Uterus (tissue), 2 donors: ENCODE measurements around the gene IL17D.

ENCODE experiments used
- POLR2A ChIP-seq, 2 donors: fragments of 450-650 bp; IDR thresholded peaks; one replicate each; pipeline ENCODE4 v1.6.1; 2016; ENCODE audit warnings: antibody characterized with exemption in 2 of 2, mild to moderate bottlenecking in 1 of 2, moderate library complexity in 1 of 2
- TF ChIP-seq, protein P1 (sequence below), 4 experiments: fragments of 200-600 bp in 2 of 4; fragments of 450-650 bp in 2 of 4; sonication (generic) in 2 of 4; IDR thresholded peaks; one replicate each; pipeline ENCODE4 v1.5.1; 2016 to 2019; ENCODE audit warnings: antibody characterized with exemption in 4 of 4, mild to moderate bottlenecking in 2 of 4, moderate library complexity in 1 of 4

DNA sequence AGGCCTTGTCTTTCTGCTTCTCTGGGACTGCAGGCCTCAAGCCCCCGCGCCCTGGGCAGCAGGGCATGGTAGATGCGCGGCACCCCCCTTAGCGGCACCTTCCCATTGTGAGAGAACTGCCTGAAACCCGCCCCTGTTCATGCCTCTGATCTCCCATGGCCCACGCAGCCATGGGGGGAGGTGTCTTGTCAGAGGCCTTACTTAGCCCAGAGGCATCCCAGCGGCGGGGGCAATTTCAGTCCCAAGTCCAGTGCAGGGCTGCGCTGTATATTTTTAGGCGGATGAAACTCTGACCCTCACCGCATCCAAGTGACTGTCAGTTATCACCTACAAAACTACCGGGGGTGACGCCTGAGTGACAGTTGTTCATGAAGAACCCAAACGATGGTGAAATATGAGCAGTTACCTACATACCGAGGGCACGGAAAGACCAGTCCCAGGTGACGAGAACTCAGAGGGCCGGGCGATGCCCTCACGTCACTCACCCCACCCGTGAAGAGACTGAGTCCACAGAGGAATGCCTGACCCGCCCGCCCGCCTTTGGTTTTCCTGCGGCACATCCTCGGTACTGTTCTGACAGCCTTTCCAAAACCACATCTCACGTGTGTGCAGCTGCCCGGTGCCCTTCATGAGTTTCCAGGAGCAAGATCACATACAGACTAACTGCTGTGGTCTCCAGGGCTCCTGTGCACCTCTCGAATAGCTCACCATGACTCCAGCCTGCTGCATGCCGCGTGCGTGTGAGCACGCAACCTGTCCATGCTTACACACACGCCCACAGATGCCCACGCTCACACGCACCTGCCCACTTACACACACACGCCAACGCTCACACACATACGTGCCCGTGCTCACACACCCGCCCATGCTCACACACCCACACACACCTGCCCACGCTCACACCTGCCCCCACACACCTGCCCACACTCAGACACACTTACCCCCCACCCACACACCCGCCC, 14.4 kb downstream of the IL17D start:
- TF ChIP-seq, protein P1, sequence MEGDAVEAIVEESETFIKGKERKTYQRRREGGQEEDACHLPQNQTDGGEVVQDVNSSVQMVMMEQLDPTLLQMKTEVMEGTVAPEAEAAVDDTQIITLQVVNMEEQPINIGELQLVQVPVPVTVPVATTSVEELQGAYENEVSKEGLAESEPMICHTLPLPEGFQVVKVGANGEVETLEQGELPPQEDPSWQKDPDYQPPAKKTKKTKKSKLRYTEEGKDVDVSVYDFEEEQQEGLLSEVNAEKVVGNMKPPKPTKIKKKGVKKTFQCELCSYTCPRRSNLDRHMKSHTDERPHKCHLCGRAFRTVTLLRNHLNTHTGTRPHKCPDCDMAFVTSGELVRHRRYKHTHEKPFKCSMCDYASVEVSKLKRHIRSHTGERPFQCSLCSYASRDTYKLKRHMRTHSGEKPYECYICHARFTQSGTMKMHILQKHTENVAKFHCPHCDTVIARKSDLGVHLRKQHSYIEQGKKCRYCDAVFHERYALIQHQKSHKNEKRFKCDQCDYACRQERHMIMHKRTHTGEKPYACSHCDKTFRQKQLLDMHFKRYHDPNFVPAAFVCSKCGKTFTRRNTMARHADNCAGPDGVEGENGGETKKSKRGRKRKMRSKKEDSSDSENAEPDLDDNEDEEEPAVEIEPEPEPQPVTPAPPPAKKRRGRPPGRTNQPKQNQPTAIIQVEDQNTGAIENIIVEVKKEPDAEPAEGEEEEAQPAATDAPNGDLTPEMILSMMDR (IDR thresholded peaks at IDR 0.05) = no peak
- TF ChIP-seq POLR2A (IDR thresholded peaks at IDR 0.05) = no peak
